Lower lobe of right lung (tissue), 2 donors: Measurements from ENCODE around the gene GARS1. TPM values are rescaled to one million over a fixed set of nuclear protein-coding genes. Genes with fewer than 3 reads are reported as not detected.
A peak's percentile ranks its signal among the peaks of the same experiment; 100 is the strongest.

Experiments
- ATAC-seq, 2 donors: fragments of 200-7000 bp; cut with Tn5 transposase; one replicate each; pipeline ENCODE4 v1.9.1; 2020 to 2022; ENCODE audit warnings: mild to moderate bottlenecking in 2 of 2, moderate library complexity in 2 of 2
- DNase-seq: peaks from one replicate; pipeline ENCODE4 v3.0.0-alpha.2; 2020
- H3K27ac ChIP-seq: fragments of 200-600 bp; one replicate; pipeline ENCODE4 v1.8.0; 2022
- H3K27me3 ChIP-seq: fragments of 200-600 bp; one replicate; pipeline ENCODE4 v1.8.0; 2022; ENCODE audit warnings: low read depth
- H3K36me3 ChIP-seq: fragments of 200-600 bp; one replicate; pipeline ENCODE4 v1.8.0; 2022; ENCODE audit warnings: mild to moderate bottlenecking
- H3K4me1 ChIP-seq: fragments of 200-600 bp; one replicate; pipeline ENCODE4 v1.8.0; 2022
- H3K4me3 ChIP-seq: fragments of 200-600 bp; one replicate; pipeline ENCODE4 v1.8.0; 2022; ENCODE audit warnings: mild to moderate bottlenecking
- H3K9me3 ChIP-seq: fragments of 200-600 bp; one replicate; pipeline ENCODE4 v1.8.0; 2022
- intact Hi-C: fragments of 100-400 bp; cut with DNase I; formaldehyde crosslinking; loops from one replicate; pipeline ENCODE4 v1.11.0; 2022
- total RNA-seq: library from RNA; stranded (reverse); fragmentation: NEBNext Ultra II Directional; extraction: Animal tissue kit (Norgen Biotek cat#: 25700); gene quantifications from one replicate; pipeline ENCODE4 v1.2.1, GENCODE V29; 2021
- TF ChIP-seq, protein P1 (sequence below): fragments of 200-600 bp; IDR thresholded peaks from one replicate; pipeline ENCODE4 v1.8.0; 2022; ENCODE audit warnings: antibody characterized with exemption, mild to moderate bottlenecking
- donor health status: DM: no; HTN: yes; CAD: no; lungs with severe emphysema.

GARS1 gene
- total RNA-seq, 1 donor from 2014 or later, result 67.7 TPM

DNA sequence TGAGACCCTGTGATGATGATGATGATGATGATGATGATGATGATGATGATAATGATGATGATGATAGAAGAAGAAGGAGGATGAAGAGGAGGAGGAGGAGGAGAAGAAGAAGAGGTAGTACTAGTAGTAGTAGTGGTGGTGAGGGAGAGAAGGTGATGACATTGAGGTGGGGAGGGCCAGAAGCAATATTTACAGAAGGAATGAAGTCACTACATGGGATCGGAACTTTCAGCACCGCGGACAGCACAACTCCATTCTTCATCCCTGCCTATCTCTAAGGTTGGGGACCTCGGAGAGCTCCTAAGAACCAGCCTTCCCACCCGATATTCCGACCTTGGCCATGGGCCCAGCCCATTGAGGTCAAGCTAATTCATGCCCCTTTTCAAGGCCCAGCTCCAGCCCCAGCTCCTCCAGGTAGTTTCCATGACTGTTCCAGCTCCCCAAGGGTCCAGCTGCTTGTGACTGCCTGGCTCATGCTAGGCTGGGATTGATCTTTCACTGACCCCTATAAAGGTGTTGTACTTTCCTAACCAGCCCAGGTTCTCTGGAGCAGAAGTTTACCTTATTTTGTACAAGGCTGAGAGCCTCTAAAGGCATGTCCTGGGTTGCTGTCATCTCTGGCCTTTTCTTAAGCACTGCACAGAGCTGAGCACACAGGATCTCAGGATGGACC lies 77.3 kb downstream of the GARS1 start:
- no peak for DNase-seq

DNA sequence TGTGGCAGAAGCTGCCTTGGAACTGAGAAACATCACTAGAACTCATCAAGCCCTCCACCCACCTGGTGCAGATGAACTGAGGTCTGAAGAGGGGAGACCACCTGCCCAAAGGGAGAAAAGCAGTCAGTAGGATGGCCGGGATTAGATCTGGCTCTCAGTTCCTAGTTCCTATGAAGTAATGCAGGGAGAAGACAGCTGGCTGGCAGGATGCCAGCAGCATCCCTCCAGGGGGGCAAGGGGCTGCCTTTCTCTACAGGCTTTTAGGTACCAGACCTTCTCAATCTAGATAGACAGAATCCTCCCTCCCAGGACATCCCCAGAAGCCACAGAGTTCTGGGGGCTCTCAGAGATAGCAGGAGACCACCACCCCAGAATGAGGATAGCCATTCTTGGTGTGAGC lies 79.7 kb downstream of the GARS1 start:
- Histone ChIP-seq H3K36me3 (no peaks in the 10 kb centered on the region), H3K9me3 (no peaks in the 10 kb centered on the region), H3K27ac (no peak overlapping the region), H3K27me3 (peaks cover 6% of the 10 kb centered on the region), H3K4me3 (no peak overlapping the region), H3K4me1 (no peaks in the 10 kb centered on the region)
- no peak for DNase-seq
- TF ChIP-seq, protein P1, sequence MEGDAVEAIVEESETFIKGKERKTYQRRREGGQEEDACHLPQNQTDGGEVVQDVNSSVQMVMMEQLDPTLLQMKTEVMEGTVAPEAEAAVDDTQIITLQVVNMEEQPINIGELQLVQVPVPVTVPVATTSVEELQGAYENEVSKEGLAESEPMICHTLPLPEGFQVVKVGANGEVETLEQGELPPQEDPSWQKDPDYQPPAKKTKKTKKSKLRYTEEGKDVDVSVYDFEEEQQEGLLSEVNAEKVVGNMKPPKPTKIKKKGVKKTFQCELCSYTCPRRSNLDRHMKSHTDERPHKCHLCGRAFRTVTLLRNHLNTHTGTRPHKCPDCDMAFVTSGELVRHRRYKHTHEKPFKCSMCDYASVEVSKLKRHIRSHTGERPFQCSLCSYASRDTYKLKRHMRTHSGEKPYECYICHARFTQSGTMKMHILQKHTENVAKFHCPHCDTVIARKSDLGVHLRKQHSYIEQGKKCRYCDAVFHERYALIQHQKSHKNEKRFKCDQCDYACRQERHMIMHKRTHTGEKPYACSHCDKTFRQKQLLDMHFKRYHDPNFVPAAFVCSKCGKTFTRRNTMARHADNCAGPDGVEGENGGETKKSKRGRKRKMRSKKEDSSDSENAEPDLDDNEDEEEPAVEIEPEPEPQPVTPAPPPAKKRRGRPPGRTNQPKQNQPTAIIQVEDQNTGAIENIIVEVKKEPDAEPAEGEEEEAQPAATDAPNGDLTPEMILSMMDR, result no peak
- intact Hi-C loops, result no loop called here
- ATAC-seq, result no peak

More for the DNA sequence above, 77.3 kb downstream of the GARS1 start:
- Histone ChIP-seq H3K4me1 (no peaks in the 10 kb centered on the region), H3K9me3 (no peaks in the 10 kb centered on the region), H3K27ac (no peak overlapping the region), H3K4me3 (no peak overlapping the region), H3K27me3 (no peaks in the 10 kb centered on the region), H3K36me3 (no peaks in the 10 kb centered on the region)
- intact Hi-C loops, result no loop called here
- ATAC-seq, result peak; percentile 38 to 57
- TF ChIP-seq, protein P1, result no peak

DNA sequence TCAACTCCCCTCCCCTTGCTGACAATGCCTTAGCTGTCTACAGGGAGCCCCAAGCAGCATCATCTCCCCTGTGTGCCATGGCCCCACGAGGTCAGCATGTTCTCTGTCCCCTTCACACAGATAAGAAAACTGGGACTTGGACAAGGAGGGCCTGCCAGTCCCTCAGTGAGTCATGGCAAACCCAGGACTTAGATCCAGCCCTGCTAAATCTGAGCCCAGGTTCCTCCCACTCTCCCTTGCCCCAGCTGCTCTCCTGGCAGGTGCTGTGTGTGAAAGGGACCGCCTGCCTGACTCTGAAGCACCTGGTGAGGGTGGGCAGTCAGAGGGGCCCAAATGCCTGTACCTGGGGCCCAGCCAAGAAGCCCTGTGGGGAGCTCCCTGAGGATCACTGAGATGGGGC lies 80.2 kb downstream of the GARS1 start:
- H3K36me3 ChIP-seq, result no peaks in the 10 kb centered on the region
- DNase-seq, result no peak
- TF ChIP-seq, protein P1, result no peak
- H3K4me1 ChIP-seq, result no peaks in the 10 kb centered on the region
- H3K9me3 ChIP-seq, result no peaks in the 10 kb centered on the region
- intact Hi-C loops, result no loop called here
- H3K27ac ChIP-seq, result no peak overlapping the region
- no peak for ATAC-seq
- H3K27me3 ChIP-seq, result peaks cover 11% of the 10 kb centered on the region
- no peak overlapping the region for H3K4me3 ChIP-seq

DNA sequence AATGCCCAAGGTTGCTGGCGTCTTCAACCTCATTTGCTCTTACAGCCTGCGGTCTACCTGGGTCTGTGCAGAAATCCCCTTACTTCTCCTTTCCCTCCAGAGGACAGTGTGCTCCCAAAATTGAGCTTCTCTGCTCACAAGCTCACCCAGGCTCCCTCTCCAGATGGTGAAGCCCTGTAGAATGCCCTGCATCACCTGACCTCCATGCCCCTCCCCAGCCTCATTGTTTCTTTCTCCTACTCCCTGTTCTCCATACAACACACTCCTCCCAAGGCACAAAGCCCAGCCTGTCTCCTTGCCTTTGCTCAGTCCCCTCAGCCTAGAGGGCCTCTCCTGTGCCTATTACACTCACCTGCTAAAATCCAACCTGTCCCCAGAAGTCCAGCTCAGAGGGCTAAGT lies 84.1 kb downstream of the GARS1 start:
- Histone ChIP-seq H3K9me3 (no peaks in the 10 kb centered on the region), H3K4me3 (no peak overlapping the region), H3K27me3 (peaks cover 41% of the 10 kb centered on the region), H3K4me1 (peaks cover 13% of the 10 kb centered on the region), H3K36me3 (no peaks in the 10 kb centered on the region), H3K27ac (no peak overlapping the region)
- ATAC-seq (no peak), DNase-seq (no peak)
- intact Hi-C loops, result no loop called here
- TF ChIP-seq, protein P1, result no peak

DNA sequence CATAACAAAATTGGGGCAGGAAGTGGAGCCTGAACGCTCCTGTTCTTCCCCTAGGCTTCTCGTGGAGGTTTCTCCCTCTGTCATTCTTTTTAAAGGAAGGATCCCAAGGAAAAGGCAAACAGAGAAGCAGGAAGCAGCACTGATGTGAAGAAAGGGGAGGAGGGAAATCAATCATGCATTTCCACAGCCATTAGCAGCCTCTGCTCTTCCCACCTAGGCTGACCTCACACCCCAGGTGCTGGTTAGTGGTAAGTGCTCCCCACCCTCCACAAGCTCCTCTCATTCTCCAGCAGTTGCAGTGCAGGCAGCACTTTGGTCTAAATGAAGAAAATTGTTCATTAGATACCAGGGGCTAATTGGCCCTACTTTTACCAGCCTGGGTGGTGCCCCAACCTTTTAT lies 85.0 kb downstream of the GARS1 start:
- H3K4me1 ChIP-seq, result peaks cover 13% of the 10 kb centered on the region
- intact Hi-C loops, result no loop called here
- ATAC-seq, result no peak
- no peak for DNase-seq
- H3K9me3 ChIP-seq, result no peaks in the 10 kb centered on the region
- H3K27ac ChIP-seq, result no peak overlapping the region
- H3K4me3 ChIP-seq, result no peak overlapping the region
- TF ChIP-seq, protein P1, result no peak
- H3K36me3 ChIP-seq, result no peaks in the 10 kb centered on the region
- H3K27me3 ChIP-seq, result peaks cover 41% of the 10 kb centered on the region
